HepG2 (cell line): ENCODE measurements around the gene NALCN. TPM values are rescaled to one million over a fixed set of nuclear protein-coding genes. Genes with fewer than 3 reads are reported as not detected.

Experiments used
- ATAC-seq: fragments of 200-7000 bp; cut with Tn5 transposase; 3 replicates; pipeline ENCODE4 v1.9.1; 2020; ENCODE audit warnings: mild to moderate bottlenecking, moderate library complexity
- BruUV-seq: library from RNA; stranded (reverse); fragments of 400-500 nt; replicated peaks from 2 replicates; lab custom pipeline; 2021; lab: Mats Ljungman, UMichigan
- CTCF ChIA-PET: fragments of 300-600 bp; formaldehyde crosslinking; extraction: SDS; loops from one replicate; lab custom pipeline; 2021; ENCODE audit warnings: low total read pairs, inconsistent platforms, low intra/inter-chr PET ratio; lab: Yijun Ruan, JAX
- POLR2A ChIA-PET: fragments of 350-600 bp; sonication (Branson Sonifier 250); formaldehyde crosslinking; loops from one replicate; lab custom pipeline; 2020; ENCODE audit warnings: antibody characterized with exemption, inconsistent platforms; lab: Yijun Ruan, JAX
- DNase-seq: peaks from one replicate; pipeline ENCODE4 v3.0.0-alpha.2; 2015; ENCODE audit warnings: low spot score
- FAIRE-seq: peaks from 3 replicates; lab custom pipeline; 2011; peaks lifted over from hg19 to GRCh38; lab: Jason Lieb, UNC
- H2AFZ ChIP-seq: one replicate; pipeline ENCODE4 v1.6.1; 2011; ENCODE audit warnings: low read length, inconsistent platforms
- H3K27ac ChIP-seq: fragments of 300-600 bp; 3 replicates; pipeline ENCODE4 v1.8.0; 2011; ENCODE audit warnings: mixed run types, mild to moderate bottlenecking, mixed read lengths, low read length, inconsistent platforms; ENCODE audit not compliant: insufficient read depth; ENCODE audit errors: extremely low read length
- H3K27me3 ChIP-seq, 2 experiments: fragments of 200-600 bp in 1 of 2; 2 replicates in 1 of 2; 3 replicates in 1 of 2; pipeline versions ENCODE4 v1.6.0 to v1.8.0; 2011; ENCODE audit warnings: low read length in 2 of 2, mild to moderate bottlenecking in 2 of 2, moderate library complexity in 2 of 2, inconsistent platforms in 1 of 2; ENCODE audit not compliant: insufficient read depth in 2 of 2, control insufficient read depth in 1 of 2
- H3K36me3 ChIP-seq, 2 experiments: fragments of 200-600 bp in 1 of 2; replicated peaks in 1 of 2; 2 replicates in 1 of 2; 3 replicates in 1 of 2; pipeline versions ENCODE4 v1.5.1 to v1.8.0; 2011; ENCODE audit warnings: low read length in 2 of 2, inconsistent platforms in 1 of 2; ENCODE audit not compliant: insufficient read depth in 2 of 2, control insufficient read depth in 1 of 2
- H3K4me1 ChIP-seq: 2 replicates; pipeline ENCODE4 v1.5.1; 2012; ENCODE audit warnings: low read length, inconsistent platforms; ENCODE audit not compliant: insufficient read depth
- H3K4me2 ChIP-seq: 2 replicates; pipeline ENCODE4 v1.6.0; 2011; ENCODE audit warnings: low read depth, low read length, inconsistent platforms
- H3K4me3 ChIP-seq, 3 experiments: fragments of 200-600 bp in 1 of 3; sonication (generic), shearing (Covaris generic) in 1 of 3; replicated peaks in 1 of 3; 2 replicates each; pipeline ENCODE4 v1.5.1; 2011 to 2016; ENCODE audit warnings: low read length in 3 of 3, inconsistent platforms in 2 of 3, low read depth in 2 of 3, mild to moderate bottlenecking in 2 of 3, control low read depth in 1 of 3, mixed read lengths in 1 of 3; ENCODE audit not compliant: insufficient read depth in 1 of 3
- H3K79me2 ChIP-seq: one replicate; pipeline ENCODE4 v1.6.1; 2011; ENCODE audit warnings: low read length, inconsistent platforms; ENCODE audit not compliant: insufficient read depth
- H3K9ac ChIP-seq: 2 replicates; pipeline ENCODE4 v1.6.0; 2011; ENCODE audit warnings: mild to moderate bottlenecking, low read depth, low read length, inconsistent platforms; ENCODE audit not compliant: insufficient read depth
- H3K9me3 ChIP-seq: 2 replicates; pipeline ENCODE4 v1.5.1; 2012; ENCODE audit warnings: mild to moderate bottlenecking, low read length
- H4K20me1 ChIP-seq: 2 replicates; pipeline ENCODE4 v1.6.0; 2011; ENCODE audit warnings: inconsistent platforms, mild to moderate bottlenecking, low read length, moderate library complexity; ENCODE audit not compliant: insufficient read depth
- ATF7-NPFF ChIP-seq: sonication (generic); formaldehyde crosslinking; IDR thresholded peaks from 2 replicates; pipeline ENCODE4 v1.8.1; 2023; ENCODE audit warnings: mild to moderate bottlenecking, low read depth, missing genetic modification reagents, moderate library complexity
- CC2D1A ChIP-seq: sonication (generic); formaldehyde crosslinking; IDR thresholded peaks from 2 replicates; pipeline ENCODE4 v1.8.1; 2023; ENCODE audit warnings: mild to moderate bottlenecking, missing genetic modification reagents
- CSRNP1 ChIP-seq: sonication (generic); formaldehyde crosslinking; IDR thresholded peaks from 2 replicates; pipeline ENCODE4 v1.8.1; 2023; ENCODE audit warnings: mild to moderate bottlenecking, missing genetic modification reagents
- GFI1 ChIP-seq: sonication (generic); formaldehyde crosslinking; IDR thresholded peaks from 2 replicates; pipeline ENCODE4 v1.5.0; 2020; ENCODE audit warnings: missing genetic modification reagents, mild to moderate bottlenecking, borderline replicate concordance
- HMG20B ChIP-seq: conservative IDR thresholded peaks from 2 replicates; pipeline ENCODE4 v1.6.1; 2016; ENCODE audit warnings: missing genetic modification reagents, missing compliant biosample characterization
- KLF13 ChIP-seq: sonication (generic); formaldehyde crosslinking; IDR thresholded peaks from 2 replicates; pipeline ENCODE4 v1.4.0; 2020; ENCODE audit warnings: mild to moderate bottlenecking, missing genetic modification reagents
- REXO4 ChIP-seq: sonication (generic); formaldehyde crosslinking; IDR thresholded peaks from 2 replicates; pipeline ENCODE4 v1.8.0; 2022; ENCODE audit warnings: missing genetic modification reagents, mild to moderate bottlenecking, borderline replicate concordance
- SMC3 ChIP-seq: IDR thresholded peaks from 2 replicates; pipeline ENCODE4 v1.6.1; 2011; ENCODE audit warnings: low read length, improper control_type of control experiment
- STAT5B ChIP-seq: sonication (generic); formaldehyde crosslinking; IDR thresholded peaks from 2 replicates; pipeline ENCODE4 v1.4.0; 2020; ENCODE audit warnings: missing genetic modification reagents
- TCF7L2 ChIP-seq: IDR thresholded peaks from 2 replicates; pipeline ENCODE4 v1.6.1; 2011; ENCODE audit warnings: mild to moderate bottlenecking, low read depth, low read length, moderate library complexity
- TEAD2 ChIP-seq: sonication (generic); formaldehyde crosslinking; IDR thresholded peaks from 2 replicates; pipeline ENCODE4 v1.9.0; 2021; ENCODE audit warnings: missing genetic modification reagents
- TFAP4 ChIP-seq: sonication (generic); IDR thresholded peaks from 2 replicates; pipeline ENCODE4 v1.6.1; 2016; ENCODE audit warnings: low read depth, borderline replicate concordance
- WIZ ChIP-seq: sonication (generic); formaldehyde crosslinking; IDR thresholded peaks from 2 replicates; pipeline ENCODE4 v1.5.1; 2020; ENCODE audit warnings: mild to moderate bottlenecking, missing genetic modification reagents
- ZFP36 ChIP-seq: fragments of 150-350 bp; IDR thresholded peaks from 2 replicates; pipeline ENCODE4 v1.6.1; 2018; ENCODE audit warnings: borderline replicate concordance, low read length, low read depth; ENCODE audit not compliant: partially characterized antibody
- ZGPAT ChIP-seq: IDR thresholded peaks from 2 replicates; pipeline ENCODE4 v1.6.1; 2016; ENCODE audit warnings: mild to moderate bottlenecking
- ZNF337 ChIP-seq: sonication (generic); formaldehyde crosslinking; IDR thresholded peaks from 2 replicates; pipeline ENCODE4 v1.5.1; 2020; ENCODE audit warnings: missing genetic modification reagents, low read depth, mild to moderate bottlenecking, borderline replicate concordance
- in situ Hi-C: cut with HindIII; loops from 2 replicates; pipeline ENCODE4 v1.10.0; 2017; ENCODE audit warnings: low pct_unique_long_range_greater_than_20kb; ENCODE audit not compliant: extremely low pct_ligation_motif_present
- intact Hi-C: fragments of 100-400 bp; cut with micrococcal nuclease; formaldehyde crosslinking; loops from one replicate; pipeline ENCODE4 v1.10.0; 2022; ENCODE audit not compliant: unreplicated experiment
- polyA plus RNA-seq, 8 experiments: library from polyadenylated mRNA; depleted of rRNA in 3 of 8; stranded (reverse) in 7 of 8; unstranded in 1 of 8; fragments of >200 nt; fragmentation: Illumina TruSeq in 4 of 8; extraction: Trizol in 4 of 8; gene quantifications; 2 replicates each; pipeline versions ENCODE4 v1.2.1 to v1.2.3, GENCODE V29; 2011 to 2016; ENCODE audit warnings: low read depth in 4 of 8, missing spikeins in 1 of 8, mixed read lengths in 1 of 8; ENCODE audit not compliant: insufficient read depth in 1 of 8
- total RNA-seq, 5 experiments: library from RNA; depleted of rRNA; stranded (reverse); fragments of >200 nt; fragmentation: Illumina TruSeq; extraction: Trizol; gene quantifications; 2 replicates each; pipeline ENCODE4 v1.2.3, GENCODE V29; 2016; ENCODE audit warnings: low read depth in 1 of 5

The NALCN gene
- total and polyA plus RNA-seq, 2 of the 13 experiments (the other 11 are each of a cell fraction or from before 2014, with no cell fraction given): not detected

GRCh38 chr13:101323601-101324000, 92.7 kb downstream of the NALCN start:
- Histone ChIP-seq H2AFZ (no peak overlapping the region), H4K20me1 (no peaks in the 10 kb centered on the region), H3K27ac (no peak overlapping the region), H3K79me2 (no peaks in the 10 kb centered on the region), H3K4me3 (no peak overlapping the region), H3K4me2 (no peak overlapping the region), H3K9me3 (no peaks in the 10 kb centered on the region), H3K4me1 (no peaks in the 10 kb centered on the region), H3K9ac (no peak overlapping the region), H3K27me3 (no peaks in the 10 kb centered on the region), H3K36me3 (no peaks in the 10 kb centered on the region)
- TF ChIP-seq CSRNP1 (CRISPR knock-in tag) (no peak), ZNF337 (no peak), HMG20B (CRISPR knock-in tag) (no peak), ATF7-NPFF (CRISPR knock-in tag) (no peak), KLF13 (CRISPR knock-in tag) (no peak), TFAP4 (no peak), TEAD2 (no peak), ZFP36 (no peak), CC2D1A (no peak), REXO4 (CRISPR knock-in tag) (no peak), SMC3 (no peak), STAT5B (CRISPR knock-in tag) (no peak), ZGPAT (CRISPR knock-in tag) (no peak), GFI1 (CRISPR knock-in tag) (no peak), WIZ (CRISPR knock-in tag) (no peak), TCF7L2 (no peak)
- DNase-seq (no peak), FAIRE-seq (no peak), ATAC-seq (no peak)
- BruUV-seq: no TSS peak
- intact Hi-C loops (no loop called here), in situ Hi-C loops (no loop called here)
- CTCF ChIA-PET: no interaction called here
- POLR2A ChIA-PET: no interaction called here
